HG03064 (cell line): ENCODE data around the gene NUDT9.
"Not testable (repeated sequence)": the region's sequence is repeated elsewhere in the genome, so short reads cannot be mapped to it uniquely, and the experiment has no call there.

ENCODE experiments used
- ATAC-seq: cut with Tn5 transposase; IDR thresholded peaks from one replicate; pipeline ENCODE4 v1.9.1; 2021; ENCODE audit warnings: low read depth; ENCODE audit not compliant: unreplicated experiment

The NUDT9 gene

GRCh38 chr4:87406902-87407301 lies 15.5 kb upstream of the NUDT9 start:
- ATAC-seq = not testable (repeated sequence)

- ATAC-seq = no peak
Observed at GRCh38 chr4:87409420-87409939, 12.9 kb upstream of the NUDT9 start.

- ATAC-seq = no peak
Observed at GRCh38 chr4:87410157-87410556, 12.2 kb upstream of the NUDT9 start.

- no peak for ATAC-seq
Observed at GRCh38 chr4:87410679-87411078, 11.7 kb upstream of the NUDT9 start.

GRCh38 chr4:87414816-87415215 lies 7.6 kb upstream of the NUDT9 start:
- no peak for ATAC-seq

- ATAC-seq = no peak
Observed at GRCh38 chr4:87416965-87417364, 5.4 kb upstream of the NUDT9 start.

GRCh38 chr4:87418410-87418809 lies 4.0 kb upstream of the NUDT9 start:
- not testable (repeated sequence) for ATAC-seq

- no peak for ATAC-seq
Observed at GRCh38 chr4:87419578-87420249, 2.7 kb upstream of the NUDT9 start.

- ATAC-seq = no peak
Observed at GRCh38 chr4:87420276-87420830, 2.0 kb upstream of the NUDT9 start.

GRCh38 chr4:87423317-87424098 lies 1.1 kb downstream of the NUDT9 start:
- ATAC-seq = no peak

GRCh38 chr4:87424099-87424543 lies 1.7 kb downstream of the NUDT9 start:
- not testable (repeated sequence) for ATAC-seq

GRCh38 chr4:87425711-87426110 lies 3.3 kb downstream of the NUDT9 start:
- ATAC-seq = no peak

GRCh38 chr4:87426865-87427517 lies 4.6 kb downstream of the NUDT9 start:
- ATAC-seq = no peak

- no peak for ATAC-seq
Observed at GRCh38 chr4:87427518-87427868, 5.1 kb downstream of the NUDT9 start.

- no peak for ATAC-seq
Observed at GRCh38 chr4:87428979-87429378, 6.6 kb downstream of the NUDT9 start.

- ATAC-seq = no peak
Observed at GRCh38 chr4:87430038-87430437, 7.7 kb downstream of the NUDT9 start.

GRCh38 chr4:87433342-87433741 lies 11.0 kb downstream of the NUDT9 start:
- ATAC-seq = no peak

- ATAC-seq = no peak
Observed at GRCh38 chr4:87442889-87443288, 20.5 kb downstream of the NUDT9 start.

GRCh38 chr4:87444741-87445140 lies 22.4 kb downstream of the NUDT9 start:
- no peak for ATAC-seq

GRCh38 chr4:87445964-87446363 lies 23.6 kb downstream of the NUDT9 start:
- ATAC-seq = no peak

- ATAC-seq = not testable (repeated sequence)
Observed at GRCh38 chr4:87446375-87446774, 24.0 kb downstream of the NUDT9 start.
